GM12878 (cell line): ENCODE data around the gene CHD9. TPM values are rescaled to one million over a fixed set of nuclear protein-coding genes. Genes with fewer than 3 reads are reported as not detected.

Experiments used
- ATAC-seq: fragments of 200-7000 bp; cut with Tn5 transposase; 3 replicates; pipeline ENCODE4 v1.9.1; 2020; ENCODE audit warnings: mild to moderate bottlenecking, moderate library complexity
- BruUV-seq: library from RNA; stranded (reverse); fragments of 400-500 nt; replicated peaks from 2 replicates; lab custom pipeline; 2021; lab: Mats Ljungman, UMichigan
- CTCF ChIA-PET: fragments of 300-600 bp; sonication (Branson Sonifier 250); formaldehyde crosslinking; extraction: SDS; loops from one replicate; lab custom pipeline; 2021; ENCODE audit warnings: inconsistent platforms; lab: Yijun Ruan, JAX
- POLR2A ChIA-PET: fragments of 350-600 bp; formaldehyde crosslinking; extraction: SDS; loops from one replicate; lab custom pipeline; 2021; ENCODE audit warnings: inconsistent platforms; lab: Charles Lee
- RAD21 ChIA-PET: fragments of 300-600 bp; sonication (Branson Sonifier 250); formaldehyde crosslinking; loops from one replicate; lab custom pipeline; 2023; ENCODE audit warnings: antibody characterized with exemption; ENCODE audit not compliant: unreplicated experiment; lab: Charles Lee
- SMC1A ChIA-PET: fragments of 300-600 bp; sonication (Branson Sonifier 250); formaldehyde crosslinking; loops from one replicate; lab custom pipeline; 2023; ENCODE audit not compliant: unreplicated experiment, uncharacterized antibody; lab: Charles Lee
- DNase-seq: peaks from one replicate; pipeline ENCODE4 v3.0.0-alpha.2; 2011; ENCODE audit warnings: low read depth, low spot score
- FAIRE-seq: peaks from 3 replicates; lab custom pipeline; 2011; peaks lifted over from hg19 to GRCh38; lab: Jason Lieb, UNC
- H2AFZ ChIP-seq: 2 replicates; pipeline ENCODE4 v1.6.0; 2011; ENCODE audit warnings: low read depth, low read length, control low read depth; ENCODE audit not compliant: control insufficient read depth
- H3K27ac ChIP-seq: 2 replicates; pipeline ENCODE4 v1.5.1; 2011; ENCODE audit warnings: control low read depth; ENCODE audit not compliant: control insufficient read depth, insufficient read depth
- H3K27me3 ChIP-seq, 2 experiments: replicated peaks in 1 of 2; 2 replicates each; pipeline versions ENCODE4 v1.6.0 to v1.6.1; 2011; ENCODE audit warnings: low read length in 1 of 2; ENCODE audit not compliant: control insufficient read depth in 2 of 2, insufficient read depth in 2 of 2
- H3K36me3 ChIP-seq, 2 experiments: 2 replicates each; pipeline ENCODE4 v1.5.1; 2011; ENCODE audit warnings: low read length in 1 of 2; ENCODE audit not compliant: control insufficient read depth in 2 of 2, insufficient read depth in 2 of 2
- H3K4me1 ChIP-seq: 2 replicates; pipeline ENCODE4 v1.6.1; 2011; ENCODE audit warnings: mild to moderate bottlenecking, low read length, moderate library complexity, mixed read lengths; ENCODE audit not compliant: control insufficient read depth, insufficient read depth
- H3K4me2 ChIP-seq: 2 replicates; pipeline ENCODE4 v1.6.0; 2011; ENCODE audit warnings: control low read depth; ENCODE audit not compliant: control insufficient read depth, insufficient read depth
- H3K4me3 ChIP-seq: fragments of 200-600 bp; sonication (generic); 2 replicates; pipeline ENCODE4 v1.5.1; 2016
- H3K79me2 ChIP-seq: 2 replicates; pipeline ENCODE4 v1.6.0; 2011; ENCODE audit warnings: low read length; ENCODE audit not compliant: control insufficient read depth, insufficient read depth
- H3K9ac ChIP-seq: 2 replicates; pipeline ENCODE4 v1.8.0; 2011; ENCODE audit warnings: low read length, control low read depth, mixed read lengths; ENCODE audit not compliant: control insufficient read depth, insufficient read depth
- H3K9me3 ChIP-seq: replicated peaks from 3 replicates; pipeline ENCODE4 v1.5.1; 2011; ENCODE audit warnings: mild to moderate bottlenecking, low read length; ENCODE audit not compliant: control insufficient read depth, insufficient read depth
- H4K20me1 ChIP-seq: 2 replicates; pipeline ENCODE4 v1.6.0; 2011; ENCODE audit not compliant: control insufficient read depth, insufficient read depth
- POU2F2 ChIP-seq: IDR thresholded peaks from 3 replicates; pipeline ENCODE4 v1.6.1; 2011; ENCODE audit warnings: low read depth, mild to moderate bottlenecking, low read length, borderline replicate concordance
- TARDBP ChIP-seq: IDR thresholded peaks from 2 replicates; pipeline ENCODE4 v1.6.1; 2016; ENCODE audit warnings: borderline replicate concordance
- TCF12 ChIP-seq: IDR thresholded peaks from 2 replicates; pipeline ENCODE4 v1.6.1; 2011; ENCODE audit warnings: low read depth, mild to moderate bottlenecking, low read length
- ZNF384 ChIP-seq: IDR thresholded peaks from 2 replicates; pipeline ENCODE4 v1.6.1; 2012; ENCODE audit warnings: low read depth, mild to moderate bottlenecking, low read length, improper control_type of control experiment, borderline replicate concordance
- ZNF622 ChIP-seq: fragments of 450-650 bp; IDR thresholded peaks from 2 replicates; pipeline ENCODE4 v1.6.1; 2017; ENCODE audit warnings: mild to moderate bottlenecking, inconsistent platforms
- WGBS: methylation state at CpG from one replicate; pipeline ENCODE4 v1.1.6; 2016; ENCODE audit warnings: low lambda C conversion rate; ENCODE audit not compliant: insufficient replicate concordance, insufficient coverage; ENCODE audit errors: missing lambda C conversion rate; 5-methylcytosine and 5-hydroxymethylcytosine counted together
- in situ Hi-C: fragments of 300-500 bp; cut with MboI; formaldehyde crosslinking; loops from 9 replicates; pipeline ENCODE4 v1.14.3; 2018; ENCODE audit warnings: mixed read lengths
- intact Hi-C: fragments of 100-400 bp; cut with micrococcal nuclease; formaldehyde crosslinking; loops from one replicate; pipeline ENCODE4 v1.14.2; 2022; ENCODE audit not compliant: unreplicated experiment
- polyA plus RNA-seq, 11 experiments: library from polyadenylated mRNA; depleted of rRNA in 4 of 11; unstranded in 6 of 11; stranded (reverse) in 5 of 11; fragments of >200 nt; fragmentation: Nextera tagmentation in 4 of 11; fragmentation: Illumina TruSeq in 1 of 11; extraction: Ambion mirVana in 4 of 11; extraction: Trizol in 1 of 11; gene quantifications; 1 replicate in 1 of 11; 2 replicates in 10 of 11; pipeline versions ENCODE4 v1.2.1 to v1.2.3, GENCODE V29; 2011 to 2016; ENCODE audit warnings: inconsistent platforms in 2 of 11, missing spikeins in 2 of 11, low read depth in 1 of 11
- total RNA-seq, 4 experiments: library from RNA; depleted of rRNA in 3 of 4; stranded (reverse); fragments of >200 nt in 3 of 4; fragmentation: Illumina TruSeq in 1 of 4; extraction: Trizol in 1 of 4; gene quantifications; 2 replicates each; pipeline versions ENCODE4 v1.2.1 to v1.2.3, GENCODE V29; 2013 to 2021
- TF ChIP-seq, protein P1 (sequence below): IDR thresholded peaks from 2 replicates; pipeline ENCODE4 v1.6.1; 2012; ENCODE audit warnings: low read depth, low read length, improper control_type of control experiment
- TF ChIP-seq, protein P2 (sequence below): fragments of 450-650 bp; IDR thresholded peaks from 2 replicates; pipeline ENCODE4 v1.6.1; 2016; ENCODE audit warnings: mild to moderate bottlenecking

Gene CHD9
- total and polyA plus RNA-seq, 10 of the 15 experiments (the other 5 are each of a cell fraction or from before 2014, with no cell fraction given) = 29.2 to 95.7 (median 54.3) TPM

DNA sequence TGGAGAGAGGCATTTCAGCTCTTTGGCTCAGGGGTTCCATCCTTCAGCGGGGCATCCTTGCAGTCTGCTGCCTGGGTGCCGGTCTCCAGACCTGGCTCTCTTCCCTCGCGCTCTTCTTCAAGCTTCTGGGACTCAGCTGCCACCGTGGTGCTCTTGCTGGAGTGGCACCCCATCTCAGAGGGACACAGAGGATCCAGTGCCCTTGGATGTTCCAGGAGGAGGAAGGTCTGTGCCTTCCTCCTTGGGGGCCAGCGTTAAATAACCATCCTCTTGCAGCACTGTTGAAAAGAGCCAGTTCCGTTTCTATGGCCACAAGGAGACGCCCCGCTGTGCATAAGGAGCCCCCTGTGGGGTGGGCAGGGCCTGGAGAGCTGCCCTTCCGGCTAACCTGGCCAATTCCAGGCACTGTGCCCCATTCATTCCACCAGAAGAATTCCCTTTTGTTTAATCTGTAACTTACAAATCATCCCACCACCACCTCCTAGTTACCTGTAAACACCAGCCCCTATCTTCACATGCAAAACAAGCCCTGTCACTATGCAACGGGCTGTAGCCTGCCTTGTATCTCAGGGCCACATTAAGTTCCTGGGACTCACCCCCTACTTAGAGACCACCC is 10.7 kb upstream of the CHD9 start:
- Histone ChIP-seq H3K36me3 (no peaks in the 10 kb centered on the region), H3K9me3 (no peaks in the 10 kb centered on the region), H3K27me3 (no peaks in the 10 kb centered on the region), H3K4me1 (peaks cover 3% of the 10 kb centered on the region; the same call in 1 of the 2 replicates), H2AFZ (no peak overlapping the region), H3K4me2 (no peak overlapping the region), H3K79me2 (no peaks in the 10 kb centered on the region), H3K4me3 (no peak overlapping the region), H3K27ac (no peak overlapping the region), H3K9ac (no peak overlapping the region), H4K20me1 (no peaks in the 10 kb centered on the region)
- ChIA-PET CTCF (interaction anchor here (0.6 kb wide), 1 partner anchor 91 kb away, joined by 3 read pairs; no protein-coding TSS in a partner anchor), RAD21 (no interaction called here), POLR2A (no interaction called here), SMC1A (interaction anchor here (0.5 to 0.6 kb wide), 2 partner anchors 15 to 20 kb away, joined by 3 read pairs; no protein-coding TSS in a partner anchor)
- ATAC-seq (no peak), DNase-seq (no peak), FAIRE-seq (no peak)
- TF ChIP-seq, protein P1, sequence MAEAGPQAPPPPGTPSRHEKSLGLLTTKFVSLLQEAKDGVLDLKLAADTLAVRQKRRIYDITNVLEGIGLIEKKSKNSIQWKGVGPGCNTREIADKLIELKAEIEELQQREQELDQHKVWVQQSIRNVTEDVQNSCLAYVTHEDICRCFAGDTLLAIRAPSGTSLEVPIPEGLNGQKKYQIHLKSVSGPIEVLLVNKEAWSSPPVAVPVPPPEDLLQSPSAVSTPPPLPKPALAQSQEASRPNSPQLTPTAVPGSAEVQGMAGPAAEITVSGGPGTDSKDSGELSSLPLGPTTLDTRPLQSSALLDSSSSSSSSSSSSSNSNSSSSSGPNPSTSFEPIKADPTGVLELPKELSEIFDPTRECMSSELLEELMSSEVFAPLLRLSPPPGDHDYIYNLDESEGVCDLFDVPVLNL = no peak
- no peak for TF ChIP-seq TCF12
- TF ChIP-seq, protein P2, sequence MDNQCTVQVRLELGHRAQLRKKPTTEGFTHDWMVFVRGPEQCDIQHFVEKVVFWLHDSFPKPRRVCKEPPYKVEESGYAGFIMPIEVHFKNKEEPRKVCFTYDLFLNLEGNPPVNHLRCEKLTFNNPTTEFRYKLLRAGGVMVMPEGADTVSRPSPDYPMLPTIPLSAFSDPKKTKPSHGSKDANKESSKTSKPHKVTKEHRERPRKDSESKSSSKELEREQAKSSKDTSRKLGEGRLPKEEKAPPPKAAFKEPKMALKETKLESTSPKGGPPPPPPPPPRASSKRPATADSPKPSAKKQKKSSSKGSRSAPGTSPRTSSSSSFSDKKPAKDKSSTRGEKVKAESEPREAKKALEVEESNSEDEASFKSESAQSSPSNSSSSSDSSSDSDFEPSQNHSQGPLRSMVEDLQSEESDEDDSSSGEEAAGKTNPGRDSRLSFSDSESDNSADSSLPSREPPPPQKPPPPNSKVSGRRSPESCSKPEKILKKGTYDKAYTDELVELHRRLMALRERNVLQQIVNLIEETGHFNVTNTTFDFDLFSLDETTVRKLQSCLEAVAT = no peak
- no peak for TF ChIP-seq POU2F2
- no peak for TF ChIP-seq ZNF384
- TF ChIP-seq ZNF622 = no peak
- TF ChIP-seq TARDBP = no peak
- intact Hi-C loops = no loop called here
- BruUV-seq = no TSS peak
- in situ Hi-C loops = no loop called here
- 59% methylated on average over 11 of the region's 11 CpGs for WGBS
